ENCODE measurements around the gene ATG2B. TPM values are rescaled to one million over a fixed set of nuclear protein-coding genes. Genes with fewer than 3 reads are reported as not detected.

The ATG2B gene
- total and polyA plus RNA-seq, 2 donors (not counting 3 experiments of a cell fraction or from before 2014, with no cell fraction given) = 5.9 to 17.8 TPM

- ChIA-PET POLR2A (no interaction called here), CTCF (interaction anchor here (0.8 to 1.9 kb wide), 6 partner anchors 10 to 117 kb away, joined by 3 to 5 read pairs (median 4); no protein-coding TSS in a partner anchor)
- Histone ChIP-seq H3K9me1 (replicated peaks; ENCODE audit: control insufficient read depth, extremely low read depth, insufficient read depth, low read length) (no peaks in the 10 kb centered on the region), H2AFZ (ENCODE audit: low read depth, low read length) (no peak overlapping the region), H3K9me3 (replicated peaks; ENCODE audit: control insufficient read depth, insufficient read depth, low read length) (no peaks in the 10 kb centered on the region), H3K4me3 (replicated peaks in 1 of 3; ENCODE audit: insufficient read depth in 1 of 3, low read depth in 1 of 3, low read length in 3 of 3) (no peak overlapping the region), H3K4me1 (ENCODE audit: control insufficient read depth, extremely low read depth, insufficient read depth, low read length) (no peaks in the 10 kb centered on the region), H3K9ac (replicated peaks; ENCODE audit: extremely low read depth, insufficient read depth, low read length) (no peak overlapping the region), H3K79me2 (ENCODE audit: control insufficient read depth, insufficient read depth, low read length) (no peaks in the 10 kb centered on the region), H4K20me1 (replicated peaks; ENCODE audit: control insufficient read depth, extremely low read depth, insufficient read depth, low read length) (no peaks in the 10 kb centered on the region), H3K36me3 (ENCODE audit: control insufficient read depth in 2 of 2, extremely low read depth in 1 of 2, insufficient read depth in 2 of 2, low read length in 2 of 2) (peaks cover 3 to 11% of the 10 kb centered on the region in 2 experiments), H3K27ac (ENCODE audit: insufficient read depth, low read depth, low read length) (no peak overlapping the region), H3K27me3 (ENCODE audit: control insufficient read depth in 2 of 2, insufficient read depth in 2 of 2, low read length in 2 of 2) (no peaks in the 10 kb centered on the region), H3K4me2 (ENCODE audit: insufficient read depth, low read length) (no peak overlapping the region)
- no TSS peak for BruUV-seq (replicated peaks)
- FAIRE-seq = no peak
- TF ChIP-seq MYC (IDR thresholded peaks at IDR 0.05; ENCODE audit: low read depth, low read length) (no peak), MAX (IDR thresholded peaks at IDR 0.05; ENCODE audit: insufficient read depth, insufficient read length) (no peak), POLR2A (IDR thresholded peaks at IDR 0.05; ENCODE audit: low read depth, low read length) (no peak), JUN (IDR thresholded peaks at IDR 0.05; ENCODE audit: borderline replicate concordance, insufficient read depth, insufficient read length, low read depth) (no peak), EZH2 (IDR thresholded peaks at IDR 0.05; ENCODE audit: borderline replicate concordance, low read depth, low read length, severe bottlenecking) (no peak), CTCF (IDR thresholded peaks at IDR 0.05; ENCODE audit: extremely low read depth in 1 of 2, insufficient read depth in 1 of 2, low read depth in 1 of 2, low read length in 2 of 2) (no peak), FOS (IDR thresholded peaks at IDR 0.05; ENCODE audit: borderline replicate concordance, insufficient read depth, low read length) (no peak), POLR2AphosphoS5 (IDR thresholded peaks at IDR 0.05; ENCODE audit: insufficient read depth, low read depth, low read length) (no peak), GATA2 (IDR thresholded peaks at IDR 0.05; ENCODE audit: insufficient read depth, insufficient read length, low read depth, low read length) (no peak)
- intact Hi-C loops (cut with micrococcal nuclease) = no loop called here
- dilution Hi-C loops (cut with MboI; ENCODE audit: extremely low pct_ligation_motif_present, low sequenced_read_pairs) = no loop called here
- DNase-seq (ENCODE audit: low read depth, low spot score) = no peak
Observed at GRCh38 chr14:96307434-96307833, 55.7 kb downstream of the ATG2B start.

All from endothelial cell of umbilical vein (primary cell).